GM12891 (cell line): ENCODE measurements around the gene EVC.

Experiments
- PAX5 ChIP-seq: IDR thresholded peaks from 2 replicates; pipeline ENCODE4 v1.6.1; 2011; ENCODE audit warnings: low read length, moderate library complexity, mild to moderate bottlenecking; ENCODE audit not compliant: insufficient read depth, severe bottlenecking
- POLR2A ChIP-seq: IDR thresholded peaks from 2 replicates; pipeline ENCODE4 v1.6.1; 2011; ENCODE audit warnings: low read depth, low read length, control low read depth
- POLR2AphosphoS5 ChIP-seq: IDR thresholded peaks from 2 replicates; pipeline ENCODE4 v1.6.1; 2011; ENCODE audit warnings: low read depth, low read length, control low read depth
- SPI1 ChIP-seq: IDR thresholded peaks from 2 replicates; pipeline ENCODE4 v1.6.1; 2011; ENCODE audit warnings: low read depth, low read length, control low read depth
- TAF1 ChIP-seq: IDR thresholded peaks from 2 replicates; pipeline ENCODE4 v1.6.1; 2011; ENCODE audit warnings: low read depth, low read length, control low read depth

DNA sequence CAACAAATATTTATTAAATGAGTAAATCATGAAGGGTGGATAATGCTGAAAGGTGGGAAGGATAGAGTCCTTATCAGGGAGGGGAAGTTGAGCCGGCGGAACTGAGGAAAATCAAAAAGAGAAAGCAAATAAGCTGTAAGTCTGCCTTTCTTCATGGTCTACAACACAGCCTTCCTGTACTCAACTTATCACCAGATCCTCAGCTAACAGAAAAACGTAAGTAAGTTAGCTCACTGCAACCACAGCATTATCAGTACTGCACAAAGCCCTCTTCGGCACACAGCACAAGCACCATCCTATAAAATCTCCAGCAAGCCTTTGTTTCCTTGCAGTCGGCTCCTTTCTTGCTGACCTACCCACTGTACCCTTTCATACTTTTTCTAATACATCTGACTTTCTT is 111.6 kb downstream of the EVC start:
- TF ChIP-seq POLR2A = no peak
- TF ChIP-seq SPI1 = no peak
- no peak for TF ChIP-seq TAF1
- TF ChIP-seq POLR2AphosphoS5 = no peak
- no peak for TF ChIP-seq PAX5
